PFSK-1 (cell line): ENCODE data around the gene PTPRM.

ENCODE experiments used
- FOXP2 ChIP-seq: optimal IDR thresholded peaks from 2 replicates; pipeline ENCODE3; 2011; ENCODE audit warnings: borderline replicate concordance, control low read depth, inconsistent platforms; ENCODE audit not compliant: insufficient read depth; ENCODE audit errors: extremely low read length, extremely low read depth
- POLR2AphosphoS5 ChIP-seq: IDR thresholded peaks from 2 replicates; pipeline ENCODE4 v1.6.1; 2012; ENCODE audit warnings: low read depth, mild to moderate bottlenecking, control low read depth, low read length, moderate library complexity
- SIN3A ChIP-seq: IDR thresholded peaks from 2 replicates; pipeline ENCODE4 v1.6.1; 2012; ENCODE audit warnings: mild to moderate bottlenecking, low read length, moderate library complexity, borderline replicate concordance; ENCODE audit not compliant: insufficient read depth
- TAF1 ChIP-seq: IDR thresholded peaks from 2 replicates; pipeline ENCODE4 v1.6.1; 2012; ENCODE audit warnings: low read length, control low read depth, borderline replicate concordance; ENCODE audit not compliant: insufficient read depth
- TF ChIP-seq, protein P1 (sequence below), 2 experiments: IDR thresholded peaks; 2 replicates each; pipeline versions ENCODE4 v1.6.1 to v1.8.0; 2011 to 2012; ENCODE audit warnings: low read depth in 2 of 2, low read length in 2 of 2, control low read depth in 1 of 2, inconsistent platforms in 1 of 2, mild to moderate bottlenecking in 1 of 2, moderate library complexity in 1 of 2; ENCODE audit not compliant: insufficient read depth in 1 of 2

Gene PTPRM

DNA sequence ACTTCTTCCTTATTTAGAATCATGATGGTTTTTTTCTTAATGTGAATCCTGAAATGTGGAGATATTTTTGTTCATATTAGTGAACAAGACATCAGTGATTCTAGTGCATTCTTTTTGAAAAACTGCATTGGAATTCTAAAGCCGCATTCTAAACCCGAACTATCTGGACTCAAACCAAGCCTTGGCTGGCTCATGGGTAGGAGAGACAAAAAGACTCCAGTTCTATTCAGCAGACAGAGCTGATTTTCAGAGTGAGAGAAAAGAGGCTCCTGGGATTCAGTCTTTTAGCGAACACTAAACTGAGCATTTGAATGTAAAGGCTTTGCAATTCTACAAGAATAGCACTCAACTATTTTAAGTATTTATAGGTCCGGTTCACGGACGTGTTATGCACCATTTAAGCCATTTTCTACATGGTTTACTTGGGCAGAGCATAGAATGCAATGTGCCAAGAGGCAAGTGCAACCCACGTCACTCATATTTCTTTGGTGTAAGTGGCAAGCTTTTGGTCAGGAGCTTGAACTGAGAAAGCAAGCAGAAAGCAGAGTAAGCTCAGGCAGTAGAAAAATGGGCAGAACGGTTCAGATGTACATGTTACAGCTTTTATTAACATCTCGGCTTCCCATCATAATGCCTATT is 814.8 kb downstream of the PTPRM start:
- no peak for TF ChIP-seq FOXP2
- TF ChIP-seq TAF1, result no peak
- TF ChIP-seq, protein P1, sequence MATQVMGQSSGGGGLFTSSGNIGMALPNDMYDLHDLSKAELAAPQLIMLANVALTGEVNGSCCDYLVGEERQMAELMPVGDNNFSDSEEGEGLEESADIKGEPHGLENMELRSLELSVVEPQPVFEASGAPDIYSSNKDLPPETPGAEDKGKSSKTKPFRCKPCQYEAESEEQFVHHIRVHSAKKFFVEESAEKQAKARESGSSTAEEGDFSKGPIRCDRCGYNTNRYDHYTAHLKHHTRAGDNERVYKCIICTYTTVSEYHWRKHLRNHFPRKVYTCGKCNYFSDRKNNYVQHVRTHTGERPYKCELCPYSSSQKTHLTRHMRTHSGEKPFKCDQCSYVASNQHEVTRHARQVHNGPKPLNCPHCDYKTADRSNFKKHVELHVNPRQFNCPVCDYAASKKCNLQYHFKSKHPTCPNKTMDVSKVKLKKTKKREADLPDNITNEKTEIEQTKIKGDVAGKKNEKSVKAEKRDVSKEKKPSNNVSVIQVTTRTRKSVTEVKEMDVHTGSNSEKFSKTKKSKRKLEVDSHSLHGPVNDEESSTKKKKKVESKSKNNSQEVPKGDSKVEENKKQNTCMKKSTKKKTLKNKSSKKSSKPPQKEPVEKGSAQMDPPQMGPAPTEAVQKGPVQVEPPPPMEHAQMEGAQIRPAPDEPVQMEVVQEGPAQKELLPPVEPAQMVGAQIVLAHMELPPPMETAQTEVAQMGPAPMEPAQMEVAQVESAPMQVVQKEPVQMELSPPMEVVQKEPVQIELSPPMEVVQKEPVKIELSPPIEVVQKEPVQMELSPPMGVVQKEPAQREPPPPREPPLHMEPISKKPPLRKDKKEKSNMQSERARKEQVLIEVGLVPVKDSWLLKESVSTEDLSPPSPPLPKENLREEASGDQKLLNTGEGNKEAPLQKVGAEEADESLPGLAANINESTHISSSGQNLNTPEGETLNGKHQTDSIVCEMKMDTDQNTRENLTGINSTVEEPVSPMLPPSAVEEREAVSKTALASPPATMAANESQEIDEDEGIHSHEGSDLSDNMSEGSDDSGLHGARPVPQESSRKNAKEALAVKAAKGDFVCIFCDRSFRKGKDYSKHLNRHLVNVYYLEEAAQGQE (IDR thresholded peaks at IDR 0.05; ENCODE audit: insufficient read depth in 1 of 2, low read depth in 2 of 2, low read length in 2 of 2), result no peak
- no peak for TF ChIP-seq SIN3A
- no peak for TF ChIP-seq POLR2AphosphoS5

DNA sequence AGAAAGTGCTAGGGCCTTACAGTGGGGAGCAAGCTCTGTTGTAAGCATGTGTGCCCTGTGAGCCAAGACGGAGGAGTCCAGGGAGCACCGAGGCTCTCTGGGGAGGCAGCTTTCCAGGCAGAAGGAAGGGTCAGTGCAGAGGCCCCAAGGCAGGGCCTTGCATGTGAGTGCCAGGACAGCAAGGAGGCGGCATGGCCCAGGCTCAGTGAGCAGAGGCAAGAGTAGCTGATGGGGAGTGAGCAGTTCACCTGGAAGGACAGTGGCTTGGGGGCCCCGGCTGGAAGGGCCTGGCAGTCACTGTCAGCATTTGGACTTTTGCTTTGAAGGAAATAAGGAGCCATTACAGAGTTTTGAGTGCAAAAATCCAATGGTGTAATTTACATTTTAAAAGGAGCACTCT is 818.3 kb downstream of the PTPRM start:
- no peak for TF ChIP-seq TAF1
- TF ChIP-seq, protein P1 (IDR thresholded peaks at IDR 0.05; ENCODE audit: insufficient read depth in 1 of 2, low read depth in 2 of 2, low read length in 2 of 2), result no peak
- no peak for TF ChIP-seq SIN3A
- no peak for TF ChIP-seq FOXP2
- TF ChIP-seq POLR2AphosphoS5, result no peak

DNA sequence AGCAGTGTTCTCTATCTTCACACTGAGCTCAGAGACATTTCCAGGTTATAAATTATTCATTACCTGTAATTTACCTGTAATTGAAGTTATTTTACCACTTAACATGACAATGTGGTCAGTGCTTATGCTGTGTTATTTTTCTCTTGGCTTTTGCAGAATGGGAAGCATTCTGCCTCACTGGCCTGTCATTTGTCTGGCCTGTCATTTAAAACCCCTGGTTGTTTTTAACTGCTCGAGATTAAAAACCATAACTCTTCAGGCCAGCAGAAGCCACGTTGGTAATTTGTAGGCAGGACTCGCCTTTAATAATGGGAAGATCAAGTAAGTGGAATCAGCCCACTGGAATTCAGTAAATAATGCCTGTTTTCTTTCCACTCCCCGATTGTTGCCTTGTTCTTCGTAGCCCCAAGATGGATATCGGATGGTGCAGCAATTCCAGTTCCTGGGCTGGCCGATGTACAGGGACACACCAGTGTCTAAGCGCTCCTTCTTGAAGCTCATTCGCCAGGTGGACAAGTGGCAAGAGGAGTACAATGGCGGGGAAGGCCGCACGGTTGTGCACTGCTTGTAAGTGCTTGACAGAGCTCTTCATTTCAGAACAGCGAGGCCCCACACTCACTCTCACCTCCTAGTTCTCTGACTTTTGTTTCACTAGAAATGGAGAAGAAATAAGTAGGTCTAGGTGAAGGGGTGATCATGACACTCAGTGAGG is 819.7 kb downstream of the PTPRM start:
- TF ChIP-seq FOXP2 (no peak), POLR2AphosphoS5 (no peak), TAF1 (no peak)
- TF ChIP-seq, protein P1 (IDR thresholded peaks at IDR 0.05; ENCODE audit: insufficient read depth in 1 of 2, low read depth in 2 of 2, low read length in 2 of 2), result no peak

DNA sequence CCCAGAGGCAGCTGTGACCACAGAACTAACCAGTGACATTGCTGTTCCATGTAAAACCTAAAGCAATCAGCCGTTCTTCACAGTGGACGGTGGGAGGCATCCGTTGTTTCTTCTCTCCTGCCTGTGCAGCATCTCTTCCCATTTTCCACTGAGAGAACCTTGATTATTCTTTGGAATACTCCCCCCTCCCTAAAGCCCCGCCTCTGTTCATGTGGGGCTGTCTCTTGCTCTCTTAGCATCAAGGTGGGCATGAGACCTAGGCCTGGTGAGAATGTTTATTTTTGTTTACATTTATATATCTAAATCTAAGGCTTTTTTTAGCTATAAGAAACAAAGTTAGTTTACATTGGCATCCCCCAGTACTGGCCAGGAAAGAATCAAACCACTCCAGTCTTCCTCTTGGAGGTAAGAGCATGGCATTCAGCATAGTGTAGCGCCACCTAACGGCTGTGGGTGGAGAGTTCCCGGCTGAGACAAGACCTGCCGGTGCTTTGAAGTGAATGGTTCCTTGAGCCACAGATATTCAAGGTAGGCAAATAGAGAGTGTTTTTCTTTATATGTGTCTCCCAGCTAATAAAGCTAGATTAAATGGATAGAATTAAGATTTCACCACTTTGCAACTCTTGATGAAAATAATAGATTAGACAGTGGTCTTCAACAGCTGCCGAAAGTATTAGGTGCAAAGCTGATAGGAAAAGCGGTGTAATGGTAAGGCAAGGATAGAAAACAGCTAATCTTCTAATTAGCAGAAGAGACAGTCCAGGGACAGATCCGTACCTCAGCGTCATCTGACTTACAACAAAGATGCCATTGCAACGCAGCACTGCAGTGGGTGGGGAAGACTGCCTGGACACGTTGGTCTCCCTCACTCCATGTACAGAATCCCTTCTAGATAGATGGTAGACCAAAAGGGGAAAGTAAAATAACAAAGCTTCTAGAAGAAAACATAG is 822.5 kb downstream of the PTPRM start:
- TF ChIP-seq TAF1, result no peak
- TF ChIP-seq POLR2AphosphoS5, result no peak
- TF ChIP-seq, protein P1 (IDR thresholded peaks at IDR 0.05; ENCODE audit: insufficient read depth in 1 of 2, low read depth in 2 of 2, low read length in 2 of 2), result no peak
- TF ChIP-seq FOXP2, result no peak
- TF ChIP-seq SIN3A, result no peak
